Heart left ventricle (tissue), 13 donors: ENCODE data around the gene DCAF15.

Source experiments
- CTCF ChIP-seq, 12 donors: fragments of 200-600 bp; sonication (generic) in 4 of 12; IDR thresholded peaks; one replicate each; pipeline versions ENCODE4 v1.5.0 to v1.8.0; 2018 to 2022; ENCODE audit warnings: antibody characterized with exemption in 12 of 12, mild to moderate bottlenecking in 5 of 12
- POLR2A ChIP-seq, 2 donors: fragments of 450-650 bp; IDR thresholded peaks; one replicate each; pipeline ENCODE4 v1.6.1; 2017; ENCODE audit warnings: antibody characterized with exemption in 2 of 2, mild to moderate bottlenecking in 2 of 2, moderate library complexity in 2 of 2
- donor health status: ischemic (EF 13 %, LVEDD 7.1; RV severe dilation, severe dysfunction).
- donor health status: DM: no; HTN: yes; CAD: no.
- donor health status: DM: no; HTN: no; CAD: no.
- donor health status: ischemic (EF 25% LVEDD 6.9; RV normal size, moderate dysfunction).
- donor health status: ischemic (EF 25% LVEDD 5.7; RV mildly dilated, moderate dysfunction).
- donor health status: ischemic (EF 35%, LVEDD 5.7; RV mildly dilated, moderate dysfunction).
- donor health status: nonischemic (EF 11% LVEDD 7.7; RV severe dilation, severe dysfunction).
- donor health status: DM: yes; HTN: yes; CAD: no.
- donor health status: PGD.
- donor health status: ischemic (EF 29% LVEDD 5.4; RV normal size, mild dysfunction).
- donor health status: nonischemic (EF 23%, LVEDD 6.1; RV moderate dilation, normal function).

- TF ChIP-seq CTCF (IDR thresholded peaks at IDR 0.05): no peak
- no peak for TF ChIP-seq POLR2A (IDR thresholded peaks at IDR 0.05)
These were observed 23.6 kb downstream of the DCAF15 start for GRCh38 chr19:13975870-13976269.
